Mesothelial cell of epicardium (in vitro differentiated cells): ENCODE data around the gene FRS2. TPM values are rescaled to one million over a fixed set of nuclear protein-coding genes. Genes with fewer than 3 reads are reported as not detected.

Source experiments
- DNase-seq, 2 experiments: peaks; one replicate each; pipeline ENCODE4 v3.0.0; 2021; ENCODE audit warnings: low spot score in 2 of 2; ENCODE audit not compliant: unreplicated experiment in 2 of 2
- H3K27ac Mint-ChIP-seq: 2 replicates; pipeline ENCODE4 v1.8.0; 2021; ENCODE audit warnings: mixed read lengths
- H3K27me3 Mint-ChIP-seq: 2 replicates; pipeline ENCODE4 v1.8.0; 2021; ENCODE audit warnings: low read depth, mixed read lengths
- H3K36me3 Mint-ChIP-seq: 2 replicates; pipeline ENCODE4 v1.8.0; 2021; ENCODE audit warnings: mixed read lengths
- H3K4me1 Mint-ChIP-seq: 2 replicates; pipeline ENCODE4 v1.8.0; 2021; ENCODE audit warnings: mixed read lengths
- H3K4me3 Mint-ChIP-seq: 2 replicates; pipeline ENCODE4 v1.8.0; 2021; ENCODE audit warnings: mild to moderate bottlenecking, moderate library complexity, mixed read lengths
- H3K9me3 Mint-ChIP-seq: 2 replicates; pipeline ENCODE4 v1.8.0; 2021; ENCODE audit warnings: mixed read lengths
- CTCF ChIP-seq: fragments of 200-600 bp; sonication (generic); IDR thresholded peaks from one replicate; pipeline ENCODE4 v1.5.0; 2021; ENCODE audit warnings: antibody characterized with exemption; ENCODE audit not compliant: unreplicated experiment
- microRNA-seq: library from miRNA; unstranded; fragments of <30 nt; microRNA quantifications from one replicate; pipeline ENCODE4 v1.2.0, GENCODE V29; 2021; ENCODE audit warnings: inconsistent platforms, mixed read lengths
- total RNA-seq: library from RNA; stranded (reverse); gene quantifications from 3 replicates; pipeline ENCODE4 v1.2.1, GENCODE V29; 2021

Gene FRS2
- total RNA-seq, 1 donor from 2014 or later: 46.1 TPM

GRCh38 chr12:69620077-69620476 is 149.9 kb downstream of the FRS2 start:
- no peaks in the 10 kb centered on the region for H3K36me3 Mint-ChIP-seq
- peaks cover 11% of the 10 kb centered on the region for H3K27me3 Mint-ChIP-seq
- H3K9me3 Mint-ChIP-seq: no peaks in the 10 kb centered on the region
- DNase-seq: no peak
- TF ChIP-seq CTCF: no peak
- H3K27ac Mint-ChIP-seq: no peak overlapping the region
- no peak overlapping the region for H3K4me3 Mint-ChIP-seq
- H3K4me1 Mint-ChIP-seq: peaks cover 3% of the 10 kb centered on the region

- Mint-ChIP-seq H3K27ac (no peak overlapping the region), H3K4me1 (peaks cover 3% of the 10 kb centered on the region), H3K9me3 (no peaks in the 10 kb centered on the region), H3K4me3 (no peak overlapping the region), H3K36me3 (no peaks in the 10 kb centered on the region), H3K27me3 (peaks cover 8% of the 10 kb centered on the region)
- DNase-seq: no peak
- TF ChIP-seq CTCF: no peak
Measured at GRCh38 chr12:69620921-69621320, 150.7 kb downstream of the FRS2 start.

DNA sequence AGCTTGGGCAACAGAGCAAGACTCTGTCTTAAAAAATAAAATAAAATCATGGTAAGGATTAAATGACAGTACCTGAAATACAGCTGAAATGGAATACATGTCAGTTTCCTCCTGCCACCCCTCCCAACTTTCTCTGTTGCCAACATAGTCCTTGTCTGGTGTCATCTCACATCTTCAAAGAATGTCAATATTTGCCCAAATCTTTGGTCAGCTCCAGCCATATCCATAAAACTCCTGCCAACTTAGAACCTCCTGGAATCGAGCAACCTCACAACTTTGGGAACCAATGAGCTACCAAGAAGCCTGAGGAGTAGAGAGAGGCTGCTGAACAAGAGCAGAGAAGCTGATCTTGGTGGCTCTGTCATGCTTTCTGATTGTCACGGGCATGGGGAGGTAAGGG is 151.4 kb downstream of the FRS2 start:
- peaks cover 8% of the 10 kb centered on the region for H3K27me3 Mint-ChIP-seq
- no peak for DNase-seq
- H3K4me3 Mint-ChIP-seq: no peak overlapping the region
- no peak for TF ChIP-seq CTCF
- H3K36me3 Mint-ChIP-seq: no peaks in the 10 kb centered on the region
- H3K27ac Mint-ChIP-seq: no peak overlapping the region
- no peaks in the 10 kb centered on the region for H3K9me3 Mint-ChIP-seq
- H3K4me1 Mint-ChIP-seq: peaks cover 3% of the 10 kb centered on the region

GRCh38 chr12:69623970-69624369 is 153.8 kb downstream of the FRS2 start:
- Mint-ChIP-seq H3K27me3 (peaks cover 2% of the 10 kb centered on the region), H3K4me1 (peaks cover 3% of the 10 kb centered on the region), H3K4me3 (no peak overlapping the region), H3K9me3 (no peaks in the 10 kb centered on the region), H3K27ac (no peak overlapping the region), H3K36me3 (no peaks in the 10 kb centered on the region)
- no peak for TF ChIP-seq CTCF
- DNase-seq: no peak

DNA sequence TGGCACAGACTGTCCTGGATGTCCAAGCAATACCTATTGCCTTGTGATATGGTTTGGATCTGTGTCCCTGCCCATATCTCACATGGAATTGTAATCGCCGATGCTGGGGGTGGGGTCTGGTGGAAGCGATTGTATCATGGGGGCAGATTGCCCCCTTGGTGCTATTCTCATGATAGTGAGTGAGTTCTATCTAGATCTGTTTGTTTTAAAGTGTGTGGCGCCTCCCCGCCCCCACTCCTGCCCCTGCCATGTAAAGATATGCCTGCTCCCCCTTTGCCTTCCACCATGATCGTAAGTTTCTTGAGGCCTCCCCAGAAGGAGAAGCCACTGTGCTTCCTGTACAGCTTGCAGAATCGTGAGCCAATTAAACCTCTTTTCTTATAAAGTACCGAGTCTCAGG is 157.3 kb downstream of the FRS2 start:
- H3K27me3 Mint-ChIP-seq: no peaks in the 10 kb centered on the region
- no peak overlapping the region for H3K27ac Mint-ChIP-seq
- no peaks in the 10 kb centered on the region for H3K36me3 Mint-ChIP-seq
- H3K4me1 Mint-ChIP-seq: no peaks in the 10 kb centered on the region
- DNase-seq: no peak
- TF ChIP-seq CTCF: no peak
- no peaks in the 10 kb centered on the region for H3K9me3 Mint-ChIP-seq
- no peak overlapping the region for H3K4me3 Mint-ChIP-seq

Small RNAs within 50 kb of the gene (microRNA-seq; reads per million reads assigned to microRNA genes)
- gene MIR3913-1 (not detected), gene MIR3913-2 (not detected)

Other genes starting within 250 kb of the FRS2 start
- gene CPSF6, start 230.8 kb upstream of the FRS2 start, total RNA-seq: 151 to 155 TPM (median 152 TPM) in 3 replicates
- 0.34 to 0.60 TPM (median 0.47 TPM) in 3 replicates for gene LYZ, start 122.0 kb upstream of the FRS2 start, total RNA-seq
- 19.5 to 21.5 TPM (median 20.7 TPM) in 3 replicates for gene YEATS4, start 110.6 kb upstream of the FRS2 start, total RNA-seq
- gene CCT2, start 115.1 kb downstream of the FRS2 start, total RNA-seq: 215 to 223 TPM (median 220 TPM) in 3 replicates
- gene LRRC10, start 140.5 kb downstream of the FRS2 start, total RNA-seq: not detected in 3 replicates
- 0.11 to 0.52 TPM (median 0.24 TPM) in 3 replicates for gene BEST3, start 228.9 kb downstream of the FRS2 start, total RNA-seq